Urinary bladder (tissue), 4 donors: Measurements from ENCODE around the gene GABRB3. TPM values are rescaled to one million over a fixed set of nuclear protein-coding genes. Genes with fewer than 3 reads are reported as not detected.
"Not testable (repeated sequence)": the region's sequence is repeated elsewhere in the genome, so short reads cannot be mapped to it uniquely, and the experiment has no call there.

Experiments
- DNase-seq: peaks from one replicate; pipeline ENCODE4 v3.0.0-alpha.2; 2015; ENCODE audit errors: extremely low spot score
- H3K27ac ChIP-seq: one replicate; pipeline ENCODE4 v1.5.1; 2013; ENCODE audit warnings: low read depth, mild to moderate bottlenecking, moderate library complexity
- H3K36me3 ChIP-seq: one replicate; pipeline ENCODE4 v1.6.1; 2013; ENCODE audit warnings: mild to moderate bottlenecking, moderate library complexity; ENCODE audit not compliant: insufficient read depth
- H3K4me1 ChIP-seq: one replicate; pipeline ENCODE4 v1.6.1; 2013; ENCODE audit warnings: mild to moderate bottlenecking, moderate library complexity; ENCODE audit not compliant: insufficient read depth
- H3K4me3 ChIP-seq: one replicate; pipeline ENCODE4 v1.5.1; 2013; ENCODE audit warnings: low read depth, low read length
- WGBS: extraction: QIAGEN DNeasy Blood & Tissue Kit; methylation state at CpG from one replicate; pipeline ENCODE4 v1.1.7; 2013; 5-methylcytosine and 5-hydroxymethylcytosine counted together
- polyA plus RNA-seq: library from polyadenylated mRNA; stranded (reverse); fragments of 200-250 nt; gene quantifications from one replicate; pipeline ENCODE4 v1.2.3, GENCODE V29; 2013
- total RNA-seq: library from RNA; depleted of rRNA; stranded (reverse); fragments of >200 nt; gene quantifications from one replicate; pipeline ENCODE4 v1.2.3, GENCODE V29; 2014
- donor health status: healthy with polysubstance abuse.
- donor health status: healthy.

Gene GABRB3
- total and polyA plus RNA-seq, 2 donors, result 2.3 to 2.5 TPM

DNA sequence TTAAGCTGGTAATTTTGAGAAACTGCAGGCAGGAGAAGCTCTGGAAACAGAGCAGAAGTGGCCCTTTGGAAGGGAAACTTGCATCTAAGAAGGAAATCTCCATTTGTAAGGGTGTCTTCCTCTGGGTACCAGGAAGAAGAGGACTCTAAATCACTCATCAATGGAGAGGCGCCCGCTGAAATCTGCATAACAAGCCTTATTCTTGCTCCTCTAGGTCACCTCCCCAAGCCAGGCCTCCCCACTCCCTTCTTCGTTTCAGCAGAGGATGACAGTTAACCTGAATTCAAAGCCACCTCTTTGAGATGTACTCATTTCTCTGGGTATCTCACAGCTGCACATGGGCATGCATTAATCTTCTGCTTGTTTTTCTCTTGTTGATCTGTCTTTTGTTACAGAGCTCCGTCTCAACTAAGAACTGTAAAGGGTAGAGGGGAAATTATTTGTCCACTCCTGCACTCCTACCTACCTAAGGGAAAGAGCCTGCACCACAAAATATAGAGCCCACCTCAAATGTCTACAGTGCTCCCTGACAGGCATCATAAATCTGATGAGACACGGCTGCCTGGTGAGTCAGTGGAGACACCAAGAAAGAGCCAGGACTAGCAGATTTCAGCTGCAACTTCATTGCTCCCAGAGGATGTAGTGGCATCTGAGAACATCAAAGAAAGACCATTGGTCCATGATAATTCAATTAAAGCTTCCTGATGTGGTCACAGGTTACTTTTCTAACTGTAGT is 51.5 kb downstream of the GABRB3 start:
- 25% methylated on average over 5 of the region's 5 CpGs for WGBS

DNA sequence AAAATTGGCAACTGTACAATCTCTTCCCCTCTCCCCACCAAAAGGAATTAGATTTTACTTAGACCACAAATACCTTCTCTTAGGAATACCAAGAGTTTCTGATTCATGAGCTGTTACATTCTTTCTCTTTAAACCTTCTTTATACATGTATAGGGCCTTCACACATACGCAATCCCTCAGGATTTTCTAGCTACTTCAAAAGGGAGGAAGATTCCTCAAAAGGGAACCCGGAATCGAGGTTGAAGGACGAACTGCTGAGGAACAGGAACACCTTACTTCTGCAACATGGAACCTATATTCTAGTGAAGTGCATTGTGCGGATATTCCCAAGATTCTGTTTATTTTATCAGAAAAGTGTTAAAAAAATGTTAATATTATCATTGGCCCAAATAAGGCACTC is 52.3 kb downstream of the GABRB3 start:
- no peaks in the 10 kb centered on the region for H3K36me3 ChIP-seq
- no peak overlapping the region for H3K27ac ChIP-seq
- H3K4me3 ChIP-seq, result no peak overlapping the region
- no peaks in the 10 kb centered on the region for H3K4me1 ChIP-seq
- no peak for DNase-seq
- WGBS, result 21% methylated on average over 5 of the region's 5 CpGs

More for the DNA sequence above, 51.5 kb downstream of the GABRB3 start:
- Histone ChIP-seq H3K36me3 (no peaks in the 10 kb centered on the region), H3K4me3 (no peak overlapping the region), H3K27ac (no peak overlapping the region), H3K4me1 (no peaks in the 10 kb centered on the region)
- no peak for DNase-seq

DNA sequence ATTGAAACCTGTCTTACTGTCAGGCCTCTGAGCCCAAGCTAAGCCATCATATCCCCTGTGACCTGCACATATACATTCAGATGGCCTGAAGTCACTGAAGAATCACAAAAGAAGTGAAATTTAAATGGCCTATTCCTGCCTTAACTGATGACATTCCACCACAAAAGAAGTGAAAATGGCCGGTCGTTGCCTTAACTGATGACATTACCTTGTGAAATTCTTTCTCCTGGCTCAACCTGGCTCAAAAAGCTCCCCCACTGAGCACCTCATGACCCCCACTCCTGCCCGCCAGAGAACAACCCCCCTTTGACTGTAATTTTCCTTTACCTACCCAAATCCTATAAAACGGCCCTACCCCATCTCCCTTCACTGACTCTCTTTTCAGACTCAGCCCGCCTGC is 53.0 kb downstream of the GABRB3 start:
- 23% methylated on average over 5 of the region's 5 CpGs for WGBS
- not testable (repeated sequence) for H3K4me3 ChIP-seq, DNase-seq, H3K27ac ChIP-seq, H3K36me3 ChIP-seq, H3K4me1 ChIP-seq

DNA sequence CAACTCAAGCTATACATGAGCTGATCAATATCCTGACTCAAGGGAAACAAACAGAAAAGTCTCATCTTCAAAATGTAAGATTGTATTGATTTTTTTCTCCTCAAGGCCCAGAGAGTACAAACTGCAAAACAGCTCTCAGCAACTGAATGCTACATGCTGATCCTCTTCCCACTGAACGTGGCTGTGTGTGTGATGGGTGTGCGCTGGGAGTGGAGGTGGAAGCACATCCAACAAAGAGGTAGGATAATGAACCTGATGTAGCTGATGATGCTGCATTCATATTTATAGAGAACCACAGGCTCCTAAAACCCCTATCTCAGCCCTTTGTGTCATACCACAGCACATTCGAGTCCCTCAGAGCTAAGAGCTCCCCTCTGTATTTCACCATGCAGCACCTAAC is 56.8 kb downstream of the GABRB3 start:
- WGBS, result 76% methylated on average over 3 of the region's 3 CpGs
- Histone ChIP-seq H3K27ac (no peak overlapping the region), H3K36me3 (no peaks in the 10 kb centered on the region), H3K4me1 (no peaks in the 10 kb centered on the region), H3K4me3 (no peak overlapping the region)
- no peak for DNase-seq

DNA sequence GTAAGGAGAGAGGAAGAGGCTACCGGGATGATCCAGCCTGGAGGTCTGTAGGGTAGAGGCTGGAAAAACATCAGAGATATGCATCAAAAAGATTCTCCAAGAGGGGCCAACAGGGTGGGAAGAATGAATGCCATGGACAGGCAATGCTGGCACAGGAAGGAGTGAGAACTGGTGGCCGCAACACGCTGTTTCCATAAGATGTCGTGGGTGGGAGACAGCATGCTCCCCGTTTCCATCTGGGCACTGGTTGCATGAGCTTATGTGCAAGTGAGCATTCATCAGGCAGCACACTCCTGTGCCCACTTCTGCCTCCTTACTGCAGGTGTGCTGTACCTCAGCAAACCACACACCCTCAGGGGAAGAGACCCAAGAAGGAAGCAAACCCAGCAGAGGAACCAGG is 59.4 kb downstream of the GABRB3 start:
- H3K27ac ChIP-seq, result no peak overlapping the region
- no peaks in the 10 kb centered on the region for H3K36me3 ChIP-seq
- H3K4me3 ChIP-seq, result no peak overlapping the region
- H3K4me1 ChIP-seq, result no peaks in the 10 kb centered on the region
- no peak for DNase-seq
- WGBS, result 91% methylated on average over 5 of the region's 5 CpGs

DNA sequence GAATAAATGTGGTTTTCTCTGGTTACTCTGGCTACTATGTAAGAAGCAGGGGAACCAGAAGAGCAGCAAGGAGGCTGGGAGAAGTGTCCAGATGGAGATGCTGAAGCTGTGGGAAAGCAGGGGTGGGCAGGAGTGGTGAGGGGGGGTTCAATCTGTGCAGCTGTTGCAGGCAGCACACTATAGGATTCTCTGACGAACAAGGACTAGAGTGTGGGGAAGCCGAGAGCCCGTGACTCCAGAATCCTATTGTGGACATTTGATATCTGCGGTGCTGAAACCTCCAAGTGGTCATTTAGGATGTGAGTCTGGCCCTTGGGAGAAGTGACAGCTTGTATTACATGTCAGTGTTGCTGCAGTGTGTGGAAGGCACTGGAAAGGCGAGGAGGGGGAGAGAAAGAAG is 60.5 kb downstream of the GABRB3 start:
- 76% methylated on average over 5 of the region's 5 CpGs for WGBS
- Histone ChIP-seq H3K4me1 (no peaks in the 10 kb centered on the region), H3K36me3 (no peaks in the 10 kb centered on the region), H3K4me3 (no peak overlapping the region), H3K27ac (no peak overlapping the region)
- DNase-seq, result no peak

DNA sequence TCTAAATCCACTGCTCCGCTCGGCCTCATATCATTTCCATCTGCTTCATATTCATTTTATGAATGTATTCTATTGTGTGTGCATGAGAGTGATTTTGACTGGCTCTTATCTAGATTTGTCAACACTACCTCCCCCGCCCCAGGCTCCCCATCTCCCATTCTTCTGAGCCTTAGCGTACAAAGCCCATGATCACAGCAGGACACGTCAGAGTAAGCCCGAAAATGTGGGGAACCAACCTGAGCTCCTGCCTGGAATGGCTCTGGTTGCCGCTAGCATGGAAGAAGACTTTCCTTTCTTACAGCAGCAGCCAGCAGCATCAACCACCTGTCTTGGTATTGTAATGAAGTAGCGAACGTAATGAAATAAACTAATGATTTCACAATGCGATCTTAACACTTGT is 61.4 kb downstream of the GABRB3 start:
- no peaks in the 10 kb centered on the region for H3K4me1 ChIP-seq

DNA sequence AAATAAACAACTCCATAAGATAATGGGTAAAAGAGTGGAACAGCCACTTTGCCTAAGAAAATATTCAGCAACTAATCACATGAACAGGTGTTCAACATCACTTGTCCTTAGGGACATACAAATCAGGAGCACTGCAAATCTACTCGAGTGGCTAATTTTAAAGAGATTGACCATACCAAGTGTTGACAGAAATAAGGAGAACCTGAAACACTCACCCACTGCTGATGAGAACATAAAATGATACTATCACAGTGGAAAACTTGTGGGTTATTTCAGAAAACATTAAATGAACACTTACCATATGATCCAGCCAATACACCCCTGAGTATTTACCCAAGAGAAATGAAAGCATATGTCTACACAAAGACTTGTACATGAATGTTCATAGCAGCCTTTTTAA is 70.5 kb downstream of the GABRB3 start:
- no peak overlapping the region for H3K4me3 ChIP-seq
- DNase-seq, result no peak
- H3K36me3 ChIP-seq, result no peaks in the 10 kb centered on the region
- H3K4me1 ChIP-seq, result no peaks in the 10 kb centered on the region
- 36% methylated on average over 1 of the region's 1 CpG for WGBS
- no peak overlapping the region for H3K27ac ChIP-seq

More for the DNA sequence above, 61.4 kb downstream of the GABRB3 start:
- Histone ChIP-seq H3K27ac (no peak overlapping the region), H3K4me3 (no peak overlapping the region), H3K36me3 (no peaks in the 10 kb centered on the region)
- WGBS, result 62% methylated on average over 10 of the region's 10 CpGs
- no peak for DNase-seq

DNA sequence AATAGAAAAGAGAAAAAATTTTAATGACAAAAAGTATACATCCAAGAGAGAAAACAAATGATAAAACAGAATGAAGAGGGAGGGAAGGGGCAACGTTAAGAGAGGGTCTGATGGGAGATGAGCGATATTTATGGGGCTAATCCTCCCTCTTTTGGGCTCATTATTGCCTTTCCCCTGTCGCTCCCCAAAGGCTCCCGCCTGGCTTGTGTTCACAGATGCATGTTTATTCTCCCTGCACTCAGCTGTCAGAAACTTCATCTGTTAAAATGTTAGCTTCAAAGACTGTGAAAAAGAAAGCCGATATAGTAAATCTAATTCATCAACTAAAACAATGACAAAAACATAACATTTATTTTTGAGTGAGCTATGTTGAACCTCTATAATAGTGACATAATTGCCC is 74.3 kb downstream of the GABRB3 start:
- no peak overlapping the region for H3K27ac ChIP-seq
- H3K4me3 ChIP-seq, result no peak overlapping the region
- no peaks in the 10 kb centered on the region for H3K36me3 ChIP-seq
- no peak for DNase-seq
- WGBS, result 39% methylated on average over 5 of the region's 5 CpGs
- no peaks in the 10 kb centered on the region for H3K4me1 ChIP-seq

DNA sequence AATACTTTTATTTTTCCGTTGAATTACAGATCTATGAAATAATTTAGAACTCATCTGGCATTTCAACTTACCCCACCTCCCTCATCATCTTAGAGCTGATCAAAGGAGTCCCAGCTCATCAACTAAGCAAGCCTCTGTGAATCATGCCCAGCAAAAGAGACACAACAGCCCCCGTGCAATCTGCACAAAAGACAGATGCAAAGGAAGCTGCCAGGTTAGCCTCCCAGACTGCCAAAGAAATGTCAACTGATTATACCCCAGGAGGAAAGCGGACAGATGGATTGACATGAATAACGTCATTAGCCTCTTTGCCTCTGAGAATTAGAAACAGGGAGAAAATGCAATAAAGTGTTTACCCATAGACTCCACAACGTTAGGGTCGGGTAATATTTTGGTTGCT is 75.0 kb downstream of the GABRB3 start:
- Histone ChIP-seq H3K36me3 (no peaks in the 10 kb centered on the region), H3K4me3 (no peak overlapping the region), H3K4me1 (no peaks in the 10 kb centered on the region), H3K27ac (no peak overlapping the region)
- 63% methylated on average over 6 of the region's 6 CpGs for WGBS
- no peak for DNase-seq

DNA sequence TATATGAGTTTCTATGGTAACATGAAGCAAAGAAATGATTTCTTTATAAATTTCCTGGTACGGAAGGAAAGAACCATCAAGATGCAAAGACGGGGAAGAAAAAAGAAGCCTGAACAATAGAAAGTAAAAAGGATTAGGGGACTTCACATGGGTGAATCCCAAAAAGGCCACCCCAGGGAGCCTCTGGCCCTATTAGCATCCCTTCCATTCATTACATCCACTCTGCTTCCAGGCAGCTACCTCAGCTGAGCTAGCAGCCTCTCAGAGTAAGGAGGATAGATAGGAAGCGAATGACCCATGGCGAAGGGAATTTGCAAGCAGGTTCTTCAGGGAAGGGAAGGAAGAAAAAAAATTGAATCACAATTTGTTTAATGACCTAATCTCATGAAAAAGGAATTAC is 81.6 kb downstream of the GABRB3 start:
- Histone ChIP-seq H3K36me3 (no peaks in the 10 kb centered on the region), H3K4me1 (no peaks in the 10 kb centered on the region), H3K27ac (no peak overlapping the region), H3K4me3 (no peak overlapping the region)
- no peak for DNase-seq
- WGBS, result 60% methylated on average over 4 of the region's 4 CpGs

DNA sequence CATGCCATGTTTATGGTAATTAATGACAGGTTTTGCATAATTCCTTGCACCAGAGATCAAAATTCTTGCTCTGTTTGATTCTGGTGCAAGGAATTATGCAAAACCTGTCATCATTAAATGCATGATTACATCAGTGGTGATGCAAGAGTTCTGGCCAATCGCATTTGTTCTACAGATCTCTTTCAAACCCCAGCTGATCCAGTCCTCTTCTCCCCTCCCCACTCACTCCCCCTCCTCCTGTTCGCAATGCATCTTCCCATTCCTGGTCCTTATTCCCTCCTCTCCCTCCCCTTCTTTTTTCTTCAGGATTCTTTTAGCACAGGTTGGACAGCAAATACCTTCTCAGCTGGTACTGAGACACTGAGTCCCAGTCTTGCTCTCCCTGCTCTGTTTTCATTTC is 82.1 kb downstream of the GABRB3 start:
- WGBS, result 45% methylated on average over 2 of the region's 2 CpGs
- Histone ChIP-seq H3K36me3 (no peaks in the 10 kb centered on the region), H3K27ac (no peak overlapping the region), H3K4me1 (no peaks in the 10 kb centered on the region), H3K4me3 (no peak overlapping the region)
- DNase-seq, result no peak

DNA sequence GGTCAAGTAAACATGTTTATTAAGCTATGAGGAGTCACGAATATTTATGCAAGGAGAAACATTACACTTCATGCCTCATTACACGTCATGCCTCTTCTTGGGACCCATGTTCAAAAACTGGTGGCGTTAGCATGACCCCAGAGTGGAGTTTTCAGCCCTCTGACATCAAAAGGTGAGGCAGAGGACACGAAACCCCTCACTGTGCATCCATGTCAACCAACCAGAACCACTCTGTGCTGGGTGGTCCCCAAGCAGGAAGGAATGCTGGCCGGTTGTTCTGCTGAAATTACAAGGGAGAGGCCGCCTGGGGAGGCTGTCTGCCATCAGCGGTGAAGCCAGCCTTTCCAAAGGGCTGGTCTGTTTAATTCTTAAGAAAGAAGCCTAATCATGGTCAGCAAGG is 83.4 kb downstream of the GABRB3 start:
- H3K4me3 ChIP-seq, result no peak overlapping the region
- H3K27ac ChIP-seq, result no peak overlapping the region
- DNase-seq, result no peak
- WGBS, result 59% methylated on average over 7 of the region's 7 CpGs
- H3K4me1 ChIP-seq, result no peaks in the 10 kb centered on the region
- no peaks in the 10 kb centered on the region for H3K36me3 ChIP-seq

DNA sequence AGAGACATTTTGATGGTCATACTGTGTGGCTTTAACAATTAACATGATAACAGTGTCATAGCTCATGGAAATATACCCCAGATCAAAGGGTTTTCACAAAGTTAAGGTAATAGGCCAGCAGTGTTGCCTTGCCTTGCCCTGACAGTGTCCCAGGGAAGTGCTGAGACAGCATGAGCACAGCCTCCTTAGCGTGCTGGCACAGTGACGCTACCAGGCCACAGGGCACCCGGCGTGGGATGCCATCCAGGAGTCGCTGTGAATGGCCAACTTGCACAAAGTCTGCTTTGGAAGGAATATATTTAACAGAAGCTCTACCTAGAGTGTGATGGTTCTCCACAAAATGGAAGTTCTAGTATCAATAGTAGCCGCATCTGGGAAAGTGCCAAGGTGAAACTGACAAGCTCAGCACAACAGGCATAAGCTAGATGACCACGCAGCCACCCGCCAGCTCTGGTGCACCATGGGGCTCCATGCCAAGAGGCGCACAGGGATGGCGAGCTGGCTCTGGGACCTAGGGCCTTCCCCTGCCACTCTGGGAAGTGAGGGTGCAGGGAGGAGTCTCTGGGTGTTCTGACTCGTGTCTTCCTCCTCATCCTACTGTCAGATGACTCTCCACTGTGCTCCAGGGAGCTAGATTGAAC is 86.2 kb downstream of the GABRB3 start:
- 85% methylated on average over 11 of the region's 11 CpGs for WGBS

More for the DNA sequence above, 86.2 kb downstream of the GABRB3 start:
- H3K4me1 ChIP-seq, result no peaks in the 10 kb centered on the region
- DNase-seq, result no peak
- no peak overlapping the region for H3K4me3 ChIP-seq
- no peak overlapping the region for H3K27ac ChIP-seq
- H3K36me3 ChIP-seq, result no peaks in the 10 kb centered on the region
